Lung (tissue), 12 donors: ENCODE data around the gene ALG3. TPM values are rescaled to one million over a fixed set of nuclear protein-coding genes. Genes with fewer than 3 reads are reported as not detected.
A peak's percentile ranks its signal among the peaks of the same experiment; 100 is the strongest.

Source experiments
- ATAC-seq: fragments of 200-7000 bp; cut with Tn5 transposase; one replicate; pipeline ENCODE4 v1.9.1; 2020; ENCODE audit warnings: moderate number of reproducible peaks; ENCODE audit not compliant: insufficient read depth, low FRiP score
- DNase-seq, 3 donors: peaks; one replicate each; pipeline ENCODE4 v3.0.0-alpha.2; 2013 to 2017
- H3K27ac ChIP-seq, 2 donors: one replicate each; pipeline ENCODE4 v1.5.1; 2013; ENCODE audit warnings: mild to moderate bottlenecking in 2 of 2, moderate library complexity in 2 of 2, control low read depth in 1 of 2, inconsistent platforms in 1 of 2, low read depth in 1 of 2, low read length in 1 of 2
- H3K27me3 ChIP-seq, 3 donors: one replicate each; pipeline ENCODE4 v1.5.1; 2013; ENCODE audit warnings: low read length in 2 of 3; ENCODE audit not compliant: control insufficient read depth in 3 of 3, insufficient read depth in 3 of 3
- H3K36me3 ChIP-seq, 4 donors: one replicate each; pipeline ENCODE4 v1.5.1; 2013; ENCODE audit warnings: low read length in 4 of 4, mild to moderate bottlenecking in 1 of 4, moderate library complexity in 1 of 4; ENCODE audit not compliant: control insufficient read depth in 4 of 4, insufficient read depth in 4 of 4
- H3K4me1 ChIP-seq, 5 donors: one replicate each; pipeline ENCODE4 v1.5.1; 2013; ENCODE audit warnings: low read length in 5 of 5, mild to moderate bottlenecking in 2 of 5, moderate library complexity in 1 of 5; ENCODE audit not compliant: control insufficient read depth in 5 of 5, insufficient read depth in 5 of 5
- H3K4me3 ChIP-seq: one replicate; pipeline ENCODE4 v1.5.1; 2013; ENCODE audit warnings: mild to moderate bottlenecking, control low read depth, moderate library complexity
- H3K9ac ChIP-seq, 2 donors: one replicate each; pipeline ENCODE4 v1.5.1; 2013; ENCODE audit warnings: low read length in 2 of 2, control low read depth in 1 of 2; ENCODE audit not compliant: insufficient read depth in 1 of 2
- H3K9me3 ChIP-seq, 4 donors: one replicate each; pipeline ENCODE4 v1.5.1; 2013; ENCODE audit warnings: low read length in 3 of 4, mild to moderate bottlenecking in 1 of 4, moderate library complexity in 1 of 4; ENCODE audit not compliant: control insufficient read depth in 4 of 4, insufficient read depth in 3 of 4
- CTCF ChIP-seq: IDR thresholded peaks from 2 replicates; pipeline ENCODE4 v1.5.1; 2012; ENCODE audit warnings: mild to moderate bottlenecking; ENCODE audit errors: control extremely low read depth, extremely low read depth
- WGBS, 2 donors: extraction: QIAGEN DNeasy Blood & Tissue Kit; methylation state at CpG; one replicate each; pipeline ENCODE4 v1.1.7; 2013; 5-methylcytosine and 5-hydroxymethylcytosine counted together
- polyA plus RNA-seq, 2 donors: library from polyadenylated mRNA; stranded (reverse); fragments of 200-250 nt; gene quantifications; one replicate each; pipeline ENCODE4 v1.2.1, GENCODE V29; 2013
- total RNA-seq, 2 donors: library from RNA; depleted of rRNA in 1 of 2; stranded (reverse); fragments of >200 nt in 1 of 2; gene quantifications; one replicate each; pipeline ENCODE4 v1.2.1, GENCODE V29; 2014 to 2021
- donor health status: control.
- donor health status: control.
- donor health status: Bipolar disorder and iron deficiency.
- donor health status: healthy.
- donor health status: DM: yes; HTN: yes; CAD: no.

ALG3 gene
- total and polyA plus RNA-seq, 4 donors, result 24.7 to 68.0 (median 43.5) TPM

- H3K9ac ChIP-seq, result no peak overlapping the region
- TF ChIP-seq CTCF, result no peak
- H3K27ac ChIP-seq, result no peak overlapping the region
- no peaks in the 10 kb centered on the region for H3K36me3 ChIP-seq
- peak; percentile 35 for ATAC-seq
- 11 to 16% methylated on average over 10 of the region's 10 CpGs for WGBS, 2 donors
- H3K9me3 ChIP-seq, result no peaks in the 10 kb centered on the region
- DNase-seq, result peak; percentile 12 to 37 (median 32)
- H3K4me3 ChIP-seq, result no peak overlapping the region
- H3K4me1 ChIP-seq, result peaks cover 0 to 3% (median 0%) of the 10 kb centered on the region in 5 donors
- H3K27me3 ChIP-seq, result no peaks in the 10 kb centered on the region
Measured at GRCh38 chr3:184289426-184289938, 40.7 kb upstream of the ALG3 start.

DNA sequence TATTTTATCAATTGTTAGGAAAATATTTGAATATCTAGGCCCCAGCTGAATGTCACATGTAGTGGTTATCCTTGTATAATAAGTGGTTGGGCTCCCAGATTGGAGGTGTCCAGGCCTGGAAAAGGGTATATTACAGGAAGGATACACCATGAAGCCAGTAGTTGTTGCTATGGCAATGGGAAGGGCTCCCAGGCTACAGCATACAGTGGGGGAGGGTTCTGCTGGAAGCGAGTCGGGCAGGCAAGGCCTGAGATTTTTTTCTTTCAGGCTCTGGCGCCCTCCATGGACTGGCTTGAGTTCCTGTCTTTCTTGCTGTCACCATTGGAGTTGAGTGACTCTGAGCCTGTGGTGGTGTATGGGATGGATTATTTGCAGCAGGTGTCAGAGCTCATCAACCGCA lies 35.9 kb upstream of the ALG3 start:
- WGBS, 2 donors, result 31 to 33% methylated on average over 4 of the region's 4 CpGs

GRCh38 chr3:184283681-184284080 lies 34.9 kb upstream of the ALG3 start:
- WGBS, 2 donors, result 94 to 97% methylated on average over 8 of the region's 8 CpGs
- Histone ChIP-seq H3K27me3 (peaks cover 0 to 5% (median 5%) of the 10 kb centered on the region in 3 donors), H3K4me1 (peaks cover 0 to 3% (median 0%) of the 10 kb centered on the region in 5 donors), H3K9me3 (no peaks in the 10 kb centered on the region), H3K27ac (no peak overlapping the region), H3K4me3 (no peak overlapping the region), H3K9ac (no peak overlapping the region), H3K36me3 (no peaks in the 10 kb centered on the region)
- ATAC-seq (no peak), DNase-seq (no peak)
- no peak for TF ChIP-seq CTCF

More for the DNA sequence above, 35.9 kb upstream of the ALG3 start:
- Histone ChIP-seq H3K27me3 (peaks cover 0 to 5% (median 0%) of the 10 kb centered on the region in 3 donors), H3K36me3 (no peaks in the 10 kb centered on the region), H3K4me1 (peaks cover 0 to 3% (median 0%) of the 10 kb centered on the region in 5 donors), H3K27ac (no peak overlapping the region), H3K9ac (no peak overlapping the region), H3K4me3 (no peak overlapping the region), H3K9me3 (no peaks in the 10 kb centered on the region)
- peak; percentile 48 for ATAC-seq
- TF ChIP-seq CTCF, result no peak
- DNase-seq, result peak; percentile 76 to 81 (median 77)

GRCh38 chr3:184282941-184283340 lies 34.2 kb upstream of the ALG3 start:
- Histone ChIP-seq H3K27me3 (peaks cover 0 to 12% (median 7%) of the 10 kb centered on the region in 3 donors), H3K4me3 (no peak overlapping the region), H3K27ac (no peak overlapping the region), H3K36me3 (no peaks in the 10 kb centered on the region), H3K4me1 (peaks cover 0 to 3% (median 0%) of the 10 kb centered on the region in 5 donors), H3K9me3 (no peaks in the 10 kb centered on the region), H3K9ac (no peak overlapping the region)
- no peak for ATAC-seq
- no peak for TF ChIP-seq CTCF
- 90 to 92% methylated on average over 4 of the region's 4 CpGs for WGBS, 2 donors
- no peak for DNase-seq
